Fibroblast of skin of right biceps (primary cell): ENCODE data around the gene TUBA1A.
"Not testable (repeated sequence)": the region's sequence is repeated elsewhere in the genome, so short reads cannot be mapped to it uniquely, and the experiment has no call there.

Experiments
- DNase-seq: peaks from one replicate; pipeline ENCODE4 v3.0.0-alpha.2; 2013

The TUBA1A gene

GRCh38 chr12:49146406-49146805 lies 42.5 kb downstream of the TUBA1A start:
- no peak for DNase-seq

GRCh38 chr12:49144384-49144783 lies 44.5 kb downstream of the TUBA1A start:
- DNase-seq, result no peak

GRCh38 chr12:49138999-49139398 lies 49.9 kb downstream of the TUBA1A start:
- no peak for DNase-seq

DNA sequence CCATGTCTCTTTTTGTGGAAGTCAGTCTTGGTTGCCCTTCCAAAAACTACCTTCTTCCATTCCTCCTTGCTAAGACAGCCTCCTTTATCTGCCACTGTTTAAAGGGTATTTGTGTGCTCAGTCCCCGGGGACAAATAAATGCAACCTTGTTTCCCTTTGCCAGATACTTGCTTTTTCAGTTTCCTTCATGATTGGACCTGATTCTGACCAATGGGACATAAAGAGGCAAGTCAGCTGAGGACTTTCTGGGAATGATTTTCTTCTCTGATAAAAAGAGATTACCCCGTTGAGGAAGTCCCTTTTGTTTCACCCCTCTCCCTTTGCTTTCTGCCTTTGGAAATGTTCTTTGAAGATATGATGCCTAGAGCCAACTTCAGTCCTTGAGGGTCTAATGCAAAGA lies 50.3 kb downstream of the TUBA1A start:
- DNase-seq, result no peak

- no peak for DNase-seq
Measured at GRCh38 chr12:49137476-49137875, 51.4 kb downstream of the TUBA1A start.

- DNase-seq, result not testable (repeated sequence)
Measured at GRCh38 chr12:49136997-49137396, 51.9 kb downstream of the TUBA1A start.
